Tibial nerve (tissue), 4 donors: ENCODE results near the gene MYCL. TPM values are rescaled to one million over a fixed set of nuclear protein-coding genes. Genes with fewer than 3 reads are reported as not detected.

ENCODE experiments used
- DNase-seq, 2 donors: peaks; one replicate each; pipeline ENCODE4 v3.0.0-alpha.2; 2019; ENCODE audit warnings: low spot score in 2 of 2
- H3K27ac ChIP-seq, 4 donors: fragments of 200-600 bp; sonication (generic) in 3 of 4; one replicate each; pipeline ENCODE4 v1.5.1; 2017 to 2019; ENCODE audit warnings: mild to moderate bottlenecking in 1 of 4
- H3K27me3 ChIP-seq, 2 donors: fragments of 200-600 bp; sonication (generic) in 1 of 2; one replicate each; pipeline versions ENCODE4 v1.5.1 to v1.6.0; 2017 to 2019
- H3K36me3 ChIP-seq, 3 donors: fragments of 200-600 bp; sonication (generic); one replicate each; pipeline ENCODE4 v1.5.1; 2018 to 2019
- H3K4me1 ChIP-seq, 4 donors: fragments of 200-600 bp; sonication (generic) in 3 of 4; one replicate each; pipeline ENCODE4 v1.5.1; 2017 to 2019
- H3K4me3 ChIP-seq, 4 donors: fragments of 200-600 bp; sonication (generic) in 3 of 4; one replicate each; pipeline ENCODE4 v1.5.1; 2017 to 2019; ENCODE audit warnings: mild to moderate bottlenecking in 1 of 4, moderate library complexity in 1 of 4
- H3K9me3 ChIP-seq, 4 donors: fragments of 200-600 bp; sonication (generic) in 3 of 4; one replicate each; pipeline ENCODE4 v1.5.1; 2017 to 2019
- EP300 ChIP-seq, 2 donors: sonication (generic); formaldehyde crosslinking; IDR thresholded peaks; one replicate each; pipeline ENCODE4 v1.6.1; 2017; ENCODE audit warnings: antibody characterized with exemption in 2 of 2, mild to moderate bottlenecking in 1 of 2
- POLR2A ChIP-seq, 2 donors: fragments of 450-650 bp; IDR thresholded peaks; one replicate each; pipeline ENCODE4 v1.6.1; 2017; ENCODE audit warnings: antibody characterized with exemption in 2 of 2, mild to moderate bottlenecking in 2 of 2, moderate library complexity in 2 of 2
- WGBS, 2 donors: methylation state at CpG; one replicate each; pipeline ENCODE4 v1.1.5; 2018; 5-methylcytosine and 5-hydroxymethylcytosine counted together
- total RNA-seq, 4 donors: library from RNA; depleted of rRNA; stranded (reverse); fragments of >200 nt; gene quantifications; one replicate each; pipeline ENCODE4 v1.1.0, GENCODE V29; 2016
- TF ChIP-seq, protein P1 (sequence below), 5 experiments: fragments of 200-600 bp in 3 of 5; fragments of 450-650 bp in 2 of 5; sonication (generic) in 3 of 5; IDR thresholded peaks; one replicate each; pipeline ENCODE4 v1.5.1; 2016 to 2019; ENCODE audit warnings: antibody characterized with exemption in 5 of 5, mild to moderate bottlenecking in 3 of 5, moderate library complexity in 2 of 5

The MYCL gene
- total RNA-seq, 4 donors from 2014 or later, result 0.30 to 1.8 (median 0.86) TPM

DNA sequence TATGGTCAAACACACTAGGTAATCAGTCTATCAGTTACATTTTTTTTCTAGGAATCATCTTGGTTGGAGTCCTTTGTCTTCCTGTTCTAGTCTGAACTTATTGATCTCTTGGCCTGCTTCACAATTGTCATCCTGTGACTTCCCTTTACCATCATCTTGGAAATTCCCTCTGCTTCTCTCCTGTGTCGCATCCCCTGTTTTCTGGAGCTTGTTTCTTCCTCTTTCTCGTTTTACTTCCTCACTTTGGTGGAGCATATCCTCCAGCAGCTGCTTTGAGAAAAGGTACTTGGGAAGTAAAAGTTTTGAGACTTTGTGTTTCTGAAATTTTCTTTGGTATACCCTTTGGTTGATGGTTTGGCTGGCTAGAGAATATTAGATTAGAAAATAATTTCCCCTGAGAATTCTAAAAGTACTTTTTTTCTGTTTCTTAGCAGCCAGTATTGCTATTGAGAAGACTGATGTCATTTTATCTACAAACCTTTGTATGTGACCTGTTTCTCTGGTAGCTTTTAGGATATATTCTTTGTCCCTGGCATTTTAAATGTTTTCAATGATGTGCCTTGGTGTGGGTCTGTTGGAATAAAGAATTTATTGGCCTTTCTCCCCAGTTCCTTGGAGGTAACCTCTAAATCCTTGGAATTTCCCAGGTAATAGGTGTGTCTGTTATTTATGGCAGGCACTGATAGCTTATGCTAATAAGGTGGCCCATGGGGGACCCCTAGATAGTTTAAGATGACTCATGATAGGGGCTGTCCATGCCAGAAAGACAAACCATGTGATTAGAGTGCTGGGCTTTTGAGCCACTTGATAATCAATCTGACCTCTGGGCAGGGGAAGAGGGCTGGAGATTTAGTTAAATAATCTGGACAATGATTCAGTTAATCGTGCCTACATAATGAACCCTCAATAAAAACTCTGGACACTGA lies 6.1 kb upstream of the MYCL start:
- H3K27me3 ChIP-seq, result peaks cover 0 to 6% of the 10 kb centered on the region in 2 donors
- peaks cover 0 to under 1% (median under 1%) of the 10 kb centered on the region in 4 donors for H3K4me1 ChIP-seq
- DNase-seq, result no peak
- no peak overlapping the region for H3K27ac ChIP-seq
- TF ChIP-seq POLR2A (IDR thresholded peaks at IDR 0.05) (no peak), EP300 (IDR thresholded peaks at IDR 0.05) (no peak)
- TF ChIP-seq, protein P1, sequence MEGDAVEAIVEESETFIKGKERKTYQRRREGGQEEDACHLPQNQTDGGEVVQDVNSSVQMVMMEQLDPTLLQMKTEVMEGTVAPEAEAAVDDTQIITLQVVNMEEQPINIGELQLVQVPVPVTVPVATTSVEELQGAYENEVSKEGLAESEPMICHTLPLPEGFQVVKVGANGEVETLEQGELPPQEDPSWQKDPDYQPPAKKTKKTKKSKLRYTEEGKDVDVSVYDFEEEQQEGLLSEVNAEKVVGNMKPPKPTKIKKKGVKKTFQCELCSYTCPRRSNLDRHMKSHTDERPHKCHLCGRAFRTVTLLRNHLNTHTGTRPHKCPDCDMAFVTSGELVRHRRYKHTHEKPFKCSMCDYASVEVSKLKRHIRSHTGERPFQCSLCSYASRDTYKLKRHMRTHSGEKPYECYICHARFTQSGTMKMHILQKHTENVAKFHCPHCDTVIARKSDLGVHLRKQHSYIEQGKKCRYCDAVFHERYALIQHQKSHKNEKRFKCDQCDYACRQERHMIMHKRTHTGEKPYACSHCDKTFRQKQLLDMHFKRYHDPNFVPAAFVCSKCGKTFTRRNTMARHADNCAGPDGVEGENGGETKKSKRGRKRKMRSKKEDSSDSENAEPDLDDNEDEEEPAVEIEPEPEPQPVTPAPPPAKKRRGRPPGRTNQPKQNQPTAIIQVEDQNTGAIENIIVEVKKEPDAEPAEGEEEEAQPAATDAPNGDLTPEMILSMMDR (IDR thresholded peaks at IDR 0.05), result no peak
- no peak overlapping the region for H3K4me3 ChIP-seq
- H3K9me3 ChIP-seq, result peaks cover 0 to 9% (median 0%) of the 10 kb centered on the region in 4 donors
- WGBS, 2 donors, result 71 to 85% methylated on average over 3 of the region's 3 CpGs
- no peaks in the 10 kb centered on the region for H3K36me3 ChIP-seq

DNA sequence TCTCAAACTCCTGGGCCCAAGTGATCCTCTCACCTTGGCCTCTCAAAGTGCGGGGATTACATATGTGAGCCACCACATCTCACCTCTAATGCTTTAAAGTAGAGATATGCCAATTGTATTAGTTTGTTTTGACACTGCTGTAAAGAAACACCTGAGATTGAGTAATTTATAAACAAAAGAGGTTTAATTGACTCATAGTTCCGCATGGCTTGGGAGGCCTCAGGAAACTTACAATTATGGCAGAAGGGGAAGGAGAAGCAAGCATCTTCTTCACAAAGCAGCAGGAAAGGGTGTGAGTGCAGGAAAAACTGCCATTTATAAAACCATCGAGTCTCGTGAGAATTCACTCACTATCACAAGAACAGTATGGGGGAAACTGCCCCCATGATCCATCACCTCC lies 3.5 kb upstream of the MYCL start:
- H3K4me1 ChIP-seq, result peaks cover 0 to 23% (median 8%) of the 10 kb centered on the region in 4 donors
- H3K9me3 ChIP-seq, result peaks cover 0 to 9% (median 0%) of the 10 kb centered on the region in 4 donors
- peaks cover 0 to 22% of the 10 kb centered on the region in 2 donors for H3K27me3 ChIP-seq
- 80 to 81% methylated on average over 4 of the region's 4 CpGs for WGBS, 2 donors
- no peak for DNase-seq
- H3K27ac ChIP-seq, result no peak overlapping the region
- H3K4me3 ChIP-seq, result no peak overlapping the region
- no peaks in the 10 kb centered on the region for H3K36me3 ChIP-seq
- TF ChIP-seq POLR2A (IDR thresholded peaks at IDR 0.05) (no peak), EP300 (IDR thresholded peaks at IDR 0.05) (no peak)
- TF ChIP-seq, protein P1 (IDR thresholded peaks at IDR 0.05), result no peak

DNA sequence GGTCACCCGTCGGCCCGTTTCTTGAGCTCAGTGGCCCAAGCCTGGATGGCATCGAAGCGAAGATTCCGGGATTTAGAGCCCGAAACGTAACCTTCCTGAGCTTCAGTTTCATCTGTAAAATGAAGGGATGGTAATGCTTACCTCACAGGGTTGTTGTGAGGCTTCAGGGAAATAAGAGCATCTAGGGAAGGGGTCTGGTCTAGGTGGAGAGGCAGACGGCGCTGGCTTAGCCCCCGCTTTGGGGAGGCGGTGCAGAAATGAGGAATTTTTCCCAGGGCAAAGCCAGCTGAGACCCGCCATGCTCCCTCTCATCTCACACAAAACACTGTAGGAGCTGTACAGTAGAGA lies 717 bp upstream of the MYCL start:
- WGBS, 2 donors, result 10% methylated on average over 10 to 11 of the region's 13 CpGs

DNA sequence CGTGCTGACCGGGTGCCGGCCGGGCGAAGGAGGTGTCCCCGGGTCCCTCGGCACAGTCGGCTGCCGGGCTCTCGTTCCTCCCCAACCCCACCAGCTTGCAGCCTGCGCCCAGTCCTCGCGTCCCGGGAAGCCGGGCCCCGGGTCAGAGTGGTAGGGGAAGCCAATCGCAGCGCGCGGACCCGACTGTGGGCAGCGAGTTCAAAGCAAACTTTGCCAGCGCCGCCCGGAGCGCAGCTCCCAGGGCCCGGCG lies 328 bp downstream of the MYCL start:
- peak overlapping the region; percentile 55 to 75 (median 61) for H3K4me3 ChIP-seq
- H3K27me3 ChIP-seq, result peaks cover 0 to 31% of the 10 kb centered on the region in 2 donors
- peak overlapping the region; percentile 3 to 81 (median 70) for H3K27ac ChIP-seq
- TF ChIP-seq, protein P1 (IDR thresholded peaks at IDR 0.05), result no peak
- TF ChIP-seq POLR2A (IDR thresholded peaks at IDR 0.05), result no peak
- no peak for TF ChIP-seq EP300 (IDR thresholded peaks at IDR 0.05)
- peaks cover 0 to 28% (median 8%) of the 10 kb centered on the region in 4 donors for H3K4me1 ChIP-seq
- no peak for DNase-seq
- no peaks in the 10 kb centered on the region for H3K36me3 ChIP-seq
- no peaks in the 10 kb centered on the region for H3K9me3 ChIP-seq
- 0% methylated on average over 8 to 13 of the region's 28 CpGs for WGBS, 2 donors

More for the DNA sequence above, 717 bp upstream of the MYCL start:
- Histone ChIP-seq H3K27ac (peak overlapping the region in 1 of 4 donors; percentile 81), H3K27me3 (peaks cover 0 to 31% of the 10 kb centered on the region in 2 donors), H3K9me3 (no peaks in the 10 kb centered on the region), H3K4me1 (peaks cover 0 to 27% (median 8%) of the 10 kb centered on the region in 4 donors), H3K4me3 (peak overlapping the region; percentile 41 to 61 (median 58)), H3K36me3 (no peaks in the 10 kb centered on the region)
- TF ChIP-seq, protein P1 (IDR thresholded peaks at IDR 0.05), result no peak
- DNase-seq, result no peak

DNA sequence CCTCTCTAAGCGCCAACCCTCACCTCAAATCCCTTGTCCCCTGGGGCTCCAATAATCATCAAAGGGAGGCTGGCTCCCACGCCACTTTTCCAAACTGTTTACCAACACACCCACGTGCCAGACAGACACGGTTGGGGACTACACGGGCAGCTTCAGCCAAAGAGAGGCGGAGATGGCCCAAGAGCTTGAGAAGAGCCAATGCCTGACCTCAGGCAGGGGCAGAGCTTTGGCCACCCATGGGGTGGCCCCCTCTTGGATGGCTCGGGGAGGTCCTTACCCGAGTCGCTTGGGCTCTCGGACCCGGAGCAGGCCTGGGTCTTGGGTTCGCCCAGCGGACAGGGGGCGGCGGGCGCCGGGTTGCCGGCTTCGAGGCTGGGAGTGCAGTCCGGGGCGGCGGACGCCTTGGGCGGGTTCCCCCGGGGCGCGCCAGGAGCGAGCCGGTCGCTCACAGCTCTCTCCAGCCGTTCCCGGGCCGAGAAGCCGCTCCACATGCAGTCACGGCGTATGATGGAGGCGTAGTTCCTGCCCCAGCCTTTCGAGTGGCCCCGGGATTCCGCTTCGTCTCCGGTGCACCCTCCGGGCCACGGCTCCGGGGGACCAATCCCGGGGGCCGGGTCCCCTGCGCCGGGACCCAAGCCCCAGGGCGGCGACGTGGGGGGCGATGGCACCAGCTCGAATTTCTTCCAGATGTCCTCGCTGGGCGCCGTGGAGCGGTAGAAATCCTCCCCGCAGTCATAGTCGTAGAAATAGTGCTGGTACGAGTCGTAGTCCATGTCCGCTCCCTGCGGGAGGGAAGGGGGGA lies 854 bp downstream of the MYCL start:
- TF ChIP-seq, protein P1 (IDR thresholded peaks at IDR 0.05), result no peak
- no peak for TF ChIP-seq POLR2A (IDR thresholded peaks at IDR 0.05)
- TF ChIP-seq EP300 (IDR thresholded peaks at IDR 0.05), result no peak
- WGBS, 2 donors, result 7 to 15% methylated on average over 19 to 28 of the region's 64 CpGs
- no peak for DNase-seq
- Histone ChIP-seq H3K27ac (peak overlapping the region; percentile 3 to 81 (median 70)), H3K4me1 (peaks cover 0 to 31% (median 8%) of the 10 kb centered on the region in 4 donors), H3K27me3 (peaks cover 0 to 31% of the 10 kb centered on the region in 2 donors), H3K36me3 (no peaks in the 10 kb centered on the region), H3K4me3 (peak overlapping the region; percentile 55 to 75 (median 61)), H3K9me3 (no peaks in the 10 kb centered on the region)
